Measurements from ENCODE around the gene DYNLL1.

DNA sequence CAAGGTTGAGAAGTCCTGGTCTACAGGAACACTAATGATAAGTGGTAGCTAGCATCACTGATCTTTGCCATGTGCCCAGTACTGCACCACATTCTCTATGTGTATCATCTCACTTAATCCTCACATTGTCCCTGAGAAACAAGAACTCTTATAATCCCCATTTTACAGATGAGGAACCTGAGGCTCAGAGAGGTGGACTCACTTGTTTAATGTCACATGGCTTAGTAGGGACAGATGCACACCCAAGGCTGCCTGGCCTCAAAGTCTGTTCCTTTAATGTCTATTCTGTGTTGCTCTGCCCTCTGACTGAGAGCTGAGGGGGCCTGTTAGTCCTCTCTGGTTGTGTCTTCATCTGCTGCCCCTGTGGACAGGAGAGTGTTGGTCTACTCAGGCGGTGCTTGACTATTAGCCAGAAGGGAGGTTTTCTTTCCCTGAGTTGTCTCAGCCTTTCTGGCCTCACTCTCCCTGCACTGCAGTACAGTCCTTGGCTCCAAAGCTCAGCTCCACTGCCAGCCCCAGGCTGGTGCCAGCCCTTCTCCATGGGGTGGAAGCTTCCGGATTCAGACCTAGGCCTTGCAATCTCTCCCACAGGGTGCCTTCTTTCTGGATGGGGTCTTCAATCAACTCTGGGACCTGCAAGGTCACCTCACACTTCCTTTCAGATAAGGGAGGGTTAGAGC is 4.9 kb upstream of the DYNLL1 start:
- TF ChIP-seq ZNF274 (IDR thresholded peaks at IDR 0.05; ENCODE audit: low read depth, low read length), result no peak
- TF ChIP-seq SUZ12 (IDR thresholded peaks at IDR 0.05; ENCODE audit: extremely low read depth, insufficient read depth, insufficient read length), result no peak
